NT2/D1 (cell line): ENCODE results near the gene PPP1CC.

Experiments
- SUZ12 ChIP-seq: IDR thresholded peaks from 2 replicates; pipeline ENCODE4 v1.6.1; 2011; ENCODE audit not compliant: insufficient read length, insufficient read depth; ENCODE audit errors: extremely low read depth
- YY1 ChIP-seq: IDR thresholded peaks from 2 replicates; pipeline ENCODE4 v1.6.1; 2011; ENCODE audit not compliant: insufficient read length, insufficient read depth

DNA sequence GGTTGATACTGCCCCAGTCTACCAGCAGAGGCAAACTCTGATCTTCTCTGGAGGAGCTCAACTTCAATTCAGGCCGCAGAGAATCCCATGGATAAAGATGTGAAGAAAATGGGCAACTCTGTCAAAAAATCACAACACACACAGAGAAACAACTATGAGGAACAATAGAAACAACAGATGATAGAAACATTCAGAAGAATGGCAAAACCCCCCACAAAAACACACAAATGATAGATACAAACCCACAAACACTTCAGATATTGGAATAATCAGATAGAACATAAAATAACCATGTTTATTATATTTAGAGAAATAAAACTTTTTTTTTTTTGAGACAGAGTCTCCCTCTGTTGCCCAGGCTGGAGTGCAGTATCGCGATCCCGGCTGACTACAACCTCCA, 33.8 kb downstream of the PPP1CC start:
- TF ChIP-seq YY1 (no peak), SUZ12 (no peak)
